GM23338 (cell line): ENCODE data around the gene ZC3H7A.

Experiments
- CREB1 ChIP-seq: fragments of 250-450 bp; sonication (Bioruptor Pico); IDR thresholded peaks from 2 replicates; pipeline ENCODE4 v1.5.0; 2020; ENCODE audit warnings: low read depth, mild to moderate bottlenecking, moderate library complexity
- CTCF ChIP-seq, 2 experiments: fragments of 200-600 bp in 1 of 2; sonication (generic) in 1 of 2; conservative IDR thresholded peaks; 2 replicates each; pipeline versions ENCODE4 v1.5.1 to v1.6.1; 2016 to 2017; ENCODE audit warnings: antibody characterized with exemption in 2 of 2, low read depth in 2 of 2, mild to moderate bottlenecking in 2 of 2, moderate library complexity in 1 of 2
- EZH2 ChIP-seq: fragments of 200-600 bp; sonication (generic); IDR thresholded peaks from one replicate; pipeline ENCODE4 v1.8.0; 2017; ENCODE audit warnings: antibody characterized with exemption, mild to moderate bottlenecking, low read depth; ENCODE audit not compliant: unreplicated experiment
- EZH2phosphoT487 ChIP-seq: fragments of 200-600 bp; sonication (generic); IDR thresholded peaks from one replicate; pipeline ENCODE4 v1.8.1; 2018; ENCODE audit warnings: antibody characterized with exemption; ENCODE audit not compliant: unreplicated experiment
- POLR2AphosphoS5 ChIP-seq: IDR thresholded peaks from 2 replicates; pipeline ENCODE4 v1.6.1; 2016; ENCODE audit warnings: antibody characterized with exemption, low read depth
- STAT1 ChIP-seq: IDR thresholded peaks from one replicate; pipeline ENCODE4 v1.6.1; 2016; ENCODE audit warnings: antibody characterized with exemption; ENCODE audit not compliant: unreplicated experiment
- TF ChIP-seq, protein P1 (sequence below): fragments of 250-450 bp; sonication (Bioruptor Pico); IDR thresholded peaks from 2 replicates; pipeline ENCODE4 v1.5.0; 2020; ENCODE audit warnings: mild to moderate bottlenecking, moderate library complexity

GRCh38 chr16:11816123-11816522, 19.1 kb upstream of the ZC3H7A start:
- no peak for TF ChIP-seq CTCF (conservative IDR thresholded peaks at IDR 0.05; ENCODE audit: low read depth in 2 of 2)
- no peak for TF ChIP-seq POLR2AphosphoS5
- no peak for TF ChIP-seq STAT1
- TF ChIP-seq, protein P1, sequence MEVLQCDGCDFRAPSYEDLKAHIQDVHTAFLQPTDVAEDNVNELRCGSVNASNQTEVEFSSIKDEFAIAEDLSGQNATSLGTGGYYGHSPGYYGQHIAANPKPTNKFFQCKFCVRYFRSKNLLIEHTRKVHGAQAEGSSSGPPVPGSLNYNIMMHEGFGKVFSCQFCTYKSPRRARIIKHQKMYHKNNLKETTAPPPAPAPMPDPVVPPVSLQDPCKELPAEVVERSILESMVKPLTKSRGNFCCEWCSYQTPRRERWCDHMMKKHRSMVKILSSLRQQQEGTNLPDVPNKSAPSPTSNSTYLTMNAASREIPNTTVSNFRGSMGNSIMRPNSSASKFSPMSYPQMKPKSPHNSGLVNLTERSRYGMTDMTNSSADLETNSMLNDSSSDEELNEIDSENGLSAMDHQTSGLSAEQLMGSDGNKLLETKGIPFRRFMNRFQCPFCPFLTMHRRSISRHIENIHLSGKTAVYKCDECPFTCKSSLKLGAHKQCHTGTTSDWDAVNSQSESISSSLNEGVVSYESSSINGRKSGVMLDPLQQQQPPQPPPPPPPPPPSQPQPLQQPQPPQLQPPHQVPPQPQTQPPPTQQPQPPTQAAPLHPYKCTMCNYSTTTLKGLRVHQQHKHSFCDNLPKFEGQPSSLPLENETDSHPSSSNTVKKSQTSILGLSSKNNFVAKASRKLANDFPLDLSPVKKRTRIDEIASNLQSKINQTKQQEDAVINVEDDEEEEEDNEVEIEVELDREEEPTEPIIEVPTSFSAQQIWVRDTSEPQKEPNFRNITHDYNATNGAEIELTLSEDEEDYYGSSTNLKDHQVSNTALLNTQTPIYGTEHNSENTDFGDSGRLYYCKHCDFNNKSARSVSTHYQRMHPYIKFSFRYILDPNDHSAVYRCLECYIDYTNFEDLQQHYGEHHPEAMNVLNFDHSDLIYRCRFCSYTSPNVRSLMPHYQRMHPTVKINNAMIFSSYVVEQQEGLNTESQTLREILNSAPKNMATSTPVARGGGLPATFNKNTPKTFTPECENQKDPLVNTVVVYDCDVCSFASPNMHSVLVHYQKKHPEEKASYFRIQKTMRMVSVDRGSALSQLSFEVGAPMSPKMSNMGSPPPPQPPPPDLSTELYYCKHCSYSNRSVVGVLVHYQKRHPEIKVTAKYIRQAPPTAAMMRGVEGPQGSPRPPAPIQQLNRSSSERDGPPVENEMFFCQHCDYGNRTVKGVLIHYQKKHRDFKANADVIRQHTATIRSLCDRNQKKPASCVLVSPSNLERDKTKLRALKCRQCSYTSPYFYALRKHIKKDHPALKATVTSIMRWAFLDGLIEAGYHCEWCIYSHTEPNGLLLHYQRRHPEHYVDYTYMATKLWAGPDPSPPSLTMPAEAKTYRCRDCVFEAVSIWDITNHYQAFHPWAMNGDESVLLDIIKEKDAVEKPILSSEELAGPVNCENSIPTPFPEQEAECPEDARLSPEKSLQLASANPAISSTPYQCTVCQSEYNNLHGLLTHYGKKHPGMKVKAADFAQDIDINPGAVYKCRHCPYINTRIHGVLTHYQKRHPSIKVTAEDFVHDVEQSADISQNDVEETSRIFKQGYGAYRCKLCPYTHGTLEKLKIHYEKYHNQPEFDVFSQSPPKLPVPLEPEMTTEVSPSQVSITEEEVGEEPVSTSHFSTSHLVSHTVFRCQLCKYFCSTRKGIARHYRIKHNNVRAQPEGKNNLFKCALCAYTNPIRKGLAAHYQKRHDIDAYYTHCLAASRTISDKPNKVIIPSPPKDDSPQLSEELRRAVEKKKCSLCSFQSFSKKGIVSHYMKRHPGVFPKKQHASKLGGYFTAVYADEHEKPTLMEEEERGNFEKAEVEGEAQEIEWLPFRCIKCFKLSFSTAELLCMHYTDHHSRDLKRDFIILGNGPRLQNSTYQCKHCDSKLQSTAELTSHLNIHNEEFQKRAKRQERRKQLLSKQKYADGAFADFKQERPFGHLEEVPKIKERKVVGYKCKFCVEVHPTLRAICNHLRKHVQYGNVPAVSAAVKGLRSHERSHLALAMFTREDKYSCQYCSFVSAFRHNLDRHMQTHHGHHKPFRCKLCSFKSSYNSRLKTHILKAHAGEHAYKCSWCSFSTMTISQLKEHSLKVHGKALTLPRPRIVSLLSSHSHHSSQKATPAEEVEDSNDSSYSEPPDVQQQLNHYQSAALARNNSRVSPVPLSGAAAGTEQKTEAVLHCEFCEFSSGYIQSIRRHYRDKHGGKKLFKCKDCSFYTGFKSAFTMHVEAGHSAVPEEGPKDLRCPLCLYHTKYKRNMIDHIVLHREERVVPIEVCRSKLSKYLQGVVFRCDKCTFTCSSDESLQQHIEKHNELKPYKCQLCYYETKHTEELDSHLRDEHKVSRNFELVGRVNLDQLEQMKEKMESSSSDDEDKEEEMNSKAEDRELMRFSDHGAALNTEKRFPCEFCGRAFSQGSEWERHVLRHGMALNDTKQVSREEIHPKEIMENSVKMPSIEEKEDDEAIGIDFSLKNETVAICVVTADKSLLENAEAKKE: no peak
- TF ChIP-seq EZH2: no peak
- no peak for TF ChIP-seq CREB1 (CRISPR knock-in tag)
- no peak for TF ChIP-seq EZH2phosphoT487
